Heart left ventricle (tissue), 13 donors: ENCODE data around the gene PCYT2.

Experiments
- POLR2A ChIP-seq, 2 donors: fragments of 450-650 bp; IDR thresholded peaks; one replicate each; pipeline ENCODE4 v1.6.1; 2017; ENCODE audit warnings: antibody characterized with exemption in 2 of 2, mild to moderate bottlenecking in 2 of 2, moderate library complexity in 2 of 2
- TF ChIP-seq, protein P1 (sequence below), 12 donors: fragments of 200-600 bp; sonication (generic) in 4 of 12; IDR thresholded peaks; one replicate each; pipeline versions ENCODE4 v1.5.0 to v1.8.0; 2018 to 2022; ENCODE audit warnings: antibody characterized with exemption in 12 of 12, mild to moderate bottlenecking in 5 of 12
- donor health status: ischemic (EF 13 %, LVEDD 7.1; RV severe dilation, severe dysfunction).
- donor health status: DM: no; HTN: yes; CAD: no.
- donor health status: DM: no; HTN: no; CAD: no.
- donor health status: ischemic (EF 25% LVEDD 6.9; RV normal size, moderate dysfunction).
- donor health status: ischemic (EF 25% LVEDD 5.7; RV mildly dilated, moderate dysfunction).
- donor health status: ischemic (EF 35%, LVEDD 5.7; RV mildly dilated, moderate dysfunction).
- donor health status: nonischemic (EF 11% LVEDD 7.7; RV severe dilation, severe dysfunction).
- donor health status: DM: yes; HTN: yes; CAD: no.
- donor health status: PGD.
- donor health status: ischemic (EF 29% LVEDD 5.4; RV normal size, mild dysfunction).
- donor health status: nonischemic (EF 23%, LVEDD 6.1; RV moderate dilation, normal function).

DNA sequence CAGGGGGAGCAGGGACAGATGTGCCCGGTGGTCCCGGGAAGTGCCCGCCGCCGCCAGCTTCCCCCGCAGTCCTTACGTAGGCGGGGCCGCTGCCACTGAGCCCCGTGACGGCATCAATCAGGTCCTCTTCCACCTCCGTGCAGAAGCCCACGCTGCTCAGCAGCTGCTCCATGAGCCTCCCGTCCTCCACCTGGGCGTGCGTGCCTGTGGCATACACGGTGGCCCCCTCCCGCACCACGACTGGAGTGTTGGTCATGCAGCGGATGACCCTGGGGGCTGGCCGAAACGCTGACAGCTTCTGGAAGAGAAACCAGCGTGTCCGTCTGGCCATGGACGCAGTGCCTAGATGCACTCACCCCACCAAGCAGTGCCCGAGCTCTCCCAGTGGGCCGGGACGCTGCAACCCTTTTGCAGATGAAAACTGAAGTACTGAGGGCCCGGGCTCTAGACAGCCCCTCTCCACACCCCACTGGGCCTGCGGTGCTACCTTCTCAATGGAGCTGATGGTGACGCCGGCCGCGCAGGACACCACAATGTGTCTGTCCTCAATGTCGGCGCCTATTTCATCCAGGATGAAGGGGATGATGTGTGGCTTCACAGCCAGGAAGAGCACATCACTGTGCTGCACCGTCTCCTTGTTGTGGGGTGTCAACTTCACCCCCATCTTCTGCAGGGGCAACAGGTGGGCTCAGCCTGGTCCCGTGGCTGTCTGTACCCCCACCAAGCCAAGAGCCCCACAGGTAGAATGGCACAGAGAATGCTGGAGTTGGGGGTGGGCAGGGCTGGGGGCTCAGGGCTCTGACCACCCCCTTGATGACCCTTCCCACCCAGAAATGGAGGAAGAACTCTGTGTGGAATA, 23.9 kb upstream of the PCYT2 start:
- TF ChIP-seq, protein P1, sequence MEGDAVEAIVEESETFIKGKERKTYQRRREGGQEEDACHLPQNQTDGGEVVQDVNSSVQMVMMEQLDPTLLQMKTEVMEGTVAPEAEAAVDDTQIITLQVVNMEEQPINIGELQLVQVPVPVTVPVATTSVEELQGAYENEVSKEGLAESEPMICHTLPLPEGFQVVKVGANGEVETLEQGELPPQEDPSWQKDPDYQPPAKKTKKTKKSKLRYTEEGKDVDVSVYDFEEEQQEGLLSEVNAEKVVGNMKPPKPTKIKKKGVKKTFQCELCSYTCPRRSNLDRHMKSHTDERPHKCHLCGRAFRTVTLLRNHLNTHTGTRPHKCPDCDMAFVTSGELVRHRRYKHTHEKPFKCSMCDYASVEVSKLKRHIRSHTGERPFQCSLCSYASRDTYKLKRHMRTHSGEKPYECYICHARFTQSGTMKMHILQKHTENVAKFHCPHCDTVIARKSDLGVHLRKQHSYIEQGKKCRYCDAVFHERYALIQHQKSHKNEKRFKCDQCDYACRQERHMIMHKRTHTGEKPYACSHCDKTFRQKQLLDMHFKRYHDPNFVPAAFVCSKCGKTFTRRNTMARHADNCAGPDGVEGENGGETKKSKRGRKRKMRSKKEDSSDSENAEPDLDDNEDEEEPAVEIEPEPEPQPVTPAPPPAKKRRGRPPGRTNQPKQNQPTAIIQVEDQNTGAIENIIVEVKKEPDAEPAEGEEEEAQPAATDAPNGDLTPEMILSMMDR (IDR thresholded peaks at IDR 0.05), result no peak
- TF ChIP-seq POLR2A (IDR thresholded peaks at IDR 0.05), result no peak
